AG04450 (cell line): ENCODE data around the gene NSL1. TPM values are rescaled to one million over a fixed set of nuclear protein-coding genes. Genes with fewer than 3 reads are reported as not detected.

Source experiments
- CTCF ChIA-PET: fragments of 300-600, 350-600 bp; formaldehyde crosslinking; extraction: SDS; loops from one replicate; lab custom pipeline; 2022; ENCODE audit warnings: antibody characterized with exemption, inconsistent platforms; lab: Charles Lee
- POLR2A ChIA-PET: fragments of 350-600 bp; formaldehyde crosslinking; extraction: SDS; loops from one replicate; lab custom pipeline; 2021; ENCODE audit warnings: antibody characterized with exemption, inconsistent platforms; lab: Yijun Ruan, JAX
- DNase-seq: peaks from one replicate; pipeline ENCODE4 v3.0.0-alpha.2; 2011; ENCODE audit warnings: low read depth, low spot score
- H3K27ac ChIP-seq: one replicate; pipeline ENCODE4 v1.5.1; 2012; ENCODE audit warnings: low read depth, low read length, control low read depth
- H3K27me3 ChIP-seq: one replicate; pipeline ENCODE4 v1.6.0; 2012; ENCODE audit warnings: low read length; ENCODE audit not compliant: control insufficient read depth, insufficient read depth
- H3K4me3 ChIP-seq: 2 replicates; pipeline ENCODE4 v1.5.1; 2011; ENCODE audit warnings: mild to moderate bottlenecking, low read depth, low read length, control low read depth
- H3K9me3 ChIP-seq: 2 replicates; pipeline ENCODE4 v1.5.1; 2012; ENCODE audit warnings: low read length; ENCODE audit not compliant: control insufficient read depth, insufficient read depth
- polyA plus RNA-seq: library from polyadenylated mRNA; depleted of rRNA; stranded (reverse); fragments of >200 nt; gene quantifications from 2 replicates; pipeline ENCODE4 v1.2.3, GENCODE V29; 2011; rRNA removed
- TF ChIP-seq, protein P1 (sequence below): IDR thresholded peaks from 2 replicates; pipeline ENCODE4 v1.5.1; 2011; ENCODE audit warnings: low read depth, low read length, control low read depth, inconsistent platforms

Gene NSL1
- polyA plus RNA-seq, 1 experiment, result 33.8 TPM

DNA sequence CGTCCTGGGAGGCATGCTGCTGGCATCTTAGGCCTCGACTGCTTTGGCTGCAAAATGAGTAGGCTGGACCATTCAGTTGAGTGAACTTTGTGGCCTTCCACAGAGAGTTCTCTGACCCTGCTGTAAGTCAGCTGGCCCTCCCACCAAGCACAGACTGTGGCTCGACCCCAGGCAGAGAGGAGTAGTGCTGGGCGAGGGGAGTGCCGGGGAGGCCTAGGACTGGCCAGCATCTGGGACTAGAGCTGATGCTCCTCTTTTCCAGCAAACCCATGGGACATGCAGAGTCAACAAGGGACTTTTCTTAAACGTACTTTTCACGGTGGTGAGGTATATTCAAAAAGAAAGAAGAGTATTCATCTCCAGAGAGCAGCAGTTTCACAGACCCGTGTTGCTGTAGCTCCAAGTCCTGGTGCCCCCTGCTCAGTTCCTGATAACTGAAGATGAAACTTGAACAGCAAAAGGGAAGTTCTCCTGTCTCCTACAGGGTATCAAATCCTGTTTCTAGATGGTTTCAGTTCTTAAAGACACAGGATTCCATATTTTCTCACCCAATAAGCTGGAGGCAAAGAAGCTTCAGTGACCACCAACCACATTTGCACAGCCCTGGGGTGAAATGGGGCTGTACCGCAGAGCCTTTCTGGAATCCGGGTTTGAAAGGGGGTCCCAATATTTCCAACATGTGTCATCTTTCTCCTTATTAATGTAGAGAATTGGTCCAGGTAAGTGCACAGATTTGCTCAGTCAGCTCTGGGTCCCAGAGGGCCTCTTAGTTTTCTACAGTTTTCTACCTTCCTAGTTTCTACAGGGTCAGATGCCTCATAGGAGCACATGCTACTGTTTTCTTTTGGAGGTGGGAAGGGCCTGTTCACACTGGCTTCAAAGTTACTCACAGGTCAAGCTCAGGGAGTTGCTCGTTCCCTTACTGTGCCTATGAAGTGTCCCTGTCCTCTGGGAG lies 112.8 kb downstream of the NSL1 start:
- ChIA-PET CTCF (interaction anchor here (1.4 kb wide), 1 partner anchor 200 kb away, joined by 3 read pairs; no protein-coding TSS in a partner anchor), POLR2A (interaction anchor here (0.9 kb wide), 1 partner anchor 12 kb away, joined by 3 read pairs; no protein-coding TSS in a partner anchor)
- TF ChIP-seq, protein P1, sequence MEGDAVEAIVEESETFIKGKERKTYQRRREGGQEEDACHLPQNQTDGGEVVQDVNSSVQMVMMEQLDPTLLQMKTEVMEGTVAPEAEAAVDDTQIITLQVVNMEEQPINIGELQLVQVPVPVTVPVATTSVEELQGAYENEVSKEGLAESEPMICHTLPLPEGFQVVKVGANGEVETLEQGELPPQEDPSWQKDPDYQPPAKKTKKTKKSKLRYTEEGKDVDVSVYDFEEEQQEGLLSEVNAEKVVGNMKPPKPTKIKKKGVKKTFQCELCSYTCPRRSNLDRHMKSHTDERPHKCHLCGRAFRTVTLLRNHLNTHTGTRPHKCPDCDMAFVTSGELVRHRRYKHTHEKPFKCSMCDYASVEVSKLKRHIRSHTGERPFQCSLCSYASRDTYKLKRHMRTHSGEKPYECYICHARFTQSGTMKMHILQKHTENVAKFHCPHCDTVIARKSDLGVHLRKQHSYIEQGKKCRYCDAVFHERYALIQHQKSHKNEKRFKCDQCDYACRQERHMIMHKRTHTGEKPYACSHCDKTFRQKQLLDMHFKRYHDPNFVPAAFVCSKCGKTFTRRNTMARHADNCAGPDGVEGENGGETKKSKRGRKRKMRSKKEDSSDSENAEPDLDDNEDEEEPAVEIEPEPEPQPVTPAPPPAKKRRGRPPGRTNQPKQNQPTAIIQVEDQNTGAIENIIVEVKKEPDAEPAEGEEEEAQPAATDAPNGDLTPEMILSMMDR, result no peak
- no peaks in the 10 kb centered on the region for H3K9me3 ChIP-seq
- no peak overlapping the region for H3K4me3 ChIP-seq
- no peaks in the 10 kb centered on the region for H3K27me3 ChIP-seq
- no peak for DNase-seq
- H3K27ac ChIP-seq, result no peak overlapping the region

DNA sequence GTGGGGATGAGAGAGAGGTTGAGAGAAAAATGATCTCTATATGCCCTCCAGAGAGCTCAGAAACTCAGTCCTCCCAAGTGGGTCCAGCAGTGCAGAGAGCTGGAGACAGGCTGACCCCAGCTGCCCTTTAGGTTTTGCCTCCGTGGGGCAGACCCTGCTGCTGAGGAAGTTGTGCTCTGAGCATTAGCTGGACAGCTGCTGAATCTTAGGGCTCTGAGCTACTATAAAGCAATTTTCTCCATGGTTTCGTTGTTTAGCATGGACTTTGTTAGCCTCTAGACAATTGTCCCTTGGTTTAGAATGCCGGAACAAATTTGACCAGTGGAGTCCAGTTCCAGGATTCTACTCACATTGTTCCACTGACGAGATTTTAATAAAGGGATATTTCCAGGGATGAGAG lies 114.0 kb downstream of the NSL1 start:
- no peaks in the 10 kb centered on the region for H3K27me3 ChIP-seq
- TF ChIP-seq, protein P1, result no peak
- POLR2A ChIA-PET, result interaction anchor here (1.0 kb wide), 1 partner anchor 11 kb away, joined by 3 read pairs; no protein-coding TSS in a partner anchor
- no peak overlapping the region for H3K4me3 ChIP-seq
- no peak for DNase-seq
- no peaks in the 10 kb centered on the region for H3K9me3 ChIP-seq
- H3K27ac ChIP-seq, result no peak overlapping the region
- CTCF ChIA-PET, result interaction anchor here (0.9 to 1.7 kb wide), 4 partner anchors 9 to 199 kb away, joined by 3 to 7 read pairs (median 4); no protein-coding TSS in a partner anchor

DNA sequence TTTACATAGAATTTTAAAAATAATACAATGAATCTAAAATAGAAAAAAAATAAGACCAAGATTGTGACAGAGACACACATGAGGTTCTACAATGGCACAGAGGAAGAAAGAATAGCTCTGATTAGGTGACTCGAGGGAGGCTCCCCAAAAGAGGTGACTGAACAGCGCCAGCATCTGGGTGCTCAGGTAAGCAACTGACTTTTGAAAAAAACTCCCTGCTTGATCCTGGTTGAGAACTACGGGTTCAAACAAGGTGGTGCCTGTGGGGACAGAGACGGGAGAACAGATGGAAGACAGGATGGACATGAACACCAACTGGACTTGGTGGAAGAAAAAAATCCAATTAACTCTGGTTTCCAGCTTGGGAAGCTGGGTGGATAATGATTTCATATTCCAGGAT lies 114.4 kb downstream of the NSL1 start:
- POLR2A ChIA-PET, result interaction anchor here (1.0 kb wide), 1 partner anchor 11 kb away, joined by 3 read pairs; no protein-coding TSS in a partner anchor
- CTCF ChIA-PET, result interaction anchor here (0.9 to 1.7 kb wide), 4 partner anchors 9 to 199 kb away, joined by 3 to 7 read pairs (median 4); no protein-coding TSS in a partner anchor

More for the DNA sequence above, 114.4 kb downstream of the NSL1 start:
- H3K27me3 ChIP-seq, result no peaks in the 10 kb centered on the region
- TF ChIP-seq, protein P1, result no peak
- H3K4me3 ChIP-seq, result no peak overlapping the region
- H3K27ac ChIP-seq, result no peak overlapping the region
- no peak for DNase-seq
- no peaks in the 10 kb centered on the region for H3K9me3 ChIP-seq

Other genes with a start within 250 kb of the NSL1 start
- 5.5 TPM in 2 replicates for gene ATF3, start 183.0 kb downstream of the NSL1 start, polyA plus RNA-seq
- gene BATF3, start 91.9 kb downstream of the NSL1 start, polyA plus RNA-seq, result 1.4 and 1.5 TPM in 2 replicates
- 12.4 and 16.3 TPM in 2 replicates for gene TATDN3, start 117 bp upstream of the NSL1 start, polyA plus RNA-seq
- gene SPATA45, start 55.9 kb upstream of the NSL1 start, polyA plus RNA-seq, result not detected in 2 replicates
- 2.0 and 2.3 TPM in 2 replicates for gene FLVCR1, start 66.5 kb upstream of the NSL1 start, polyA plus RNA-seq
- 4.2 and 5.9 TPM in 2 replicates for gene VASH2, start 158.8 kb upstream of the NSL1 start, polyA plus RNA-seq
- 25.1 and 30.6 TPM in 2 replicates for gene ANGEL2, start 224.1 kb upstream of the NSL1 start, polyA plus RNA-seq